Upper lobe of right lung (tissue), 1 donor: ENCODE results near the gene LACTBL1. TPM values are rescaled to one million over a fixed set of nuclear protein-coding genes. Genes with fewer than 3 reads are reported as not detected.
A peak's percentile ranks its signal among the peaks of the same experiment; 100 is the strongest.
"Not testable (repeated sequence)": the region's sequence is repeated elsewhere in the genome, so short reads cannot be mapped to it uniquely, and the experiment has no call there.

Experiments
- ATAC-seq: fragments of 200-7000 bp; cut with Tn5 transposase; one replicate; pipeline ENCODE4 v1.9.1; 2020; ENCODE audit warnings: mild to moderate bottlenecking, moderate library complexity
- DNase-seq: peaks from one replicate; pipeline ENCODE4 v3.0.0-alpha.2; 2020
- H3K27ac ChIP-seq: fragments of 200-600 bp; one replicate; pipeline ENCODE4 v1.8.0; 2022
- H3K27me3 ChIP-seq: fragments of 200-600 bp; one replicate; pipeline ENCODE4 v1.8.0; 2022; ENCODE audit warnings: mild to moderate bottlenecking
- H3K36me3 ChIP-seq: fragments of 200-600 bp; one replicate; pipeline ENCODE4 v1.8.0; 2022
- H3K4me1 ChIP-seq: fragments of 200-600 bp; one replicate; pipeline ENCODE4 v1.8.0; 2022
- H3K4me3 ChIP-seq: fragments of 200-600 bp; one replicate; pipeline ENCODE4 v1.8.0; 2022; ENCODE audit warnings: mild to moderate bottlenecking
- H3K9me3 ChIP-seq: fragments of 200-600 bp; one replicate; pipeline ENCODE4 v1.8.0; 2022
- intact Hi-C: fragments of 100-400 bp; cut with DNase I; formaldehyde crosslinking; loops from one replicate; pipeline ENCODE4 v1.11.0; 2022
- total RNA-seq: library from RNA; stranded (reverse); fragmentation: NEBNext Ultra II Directional; extraction: Animal tissue kit (Norgen Biotek cat#: 25700); gene quantifications from one replicate; pipeline ENCODE4 v1.2.1, GENCODE V29; 2021
- TF ChIP-seq, protein P1 (sequence below): fragments of 200-600 bp; IDR thresholded peaks from one replicate; pipeline ENCODE4 v1.8.0; 2022; ENCODE audit warnings: antibody characterized with exemption
- donor health status: DM: no; HTN: yes; CAD: no; lungs with severe emphysema.

The LACTBL1 gene
- total RNA-seq, 1 donor from 2014 or later = not detected

DNA sequence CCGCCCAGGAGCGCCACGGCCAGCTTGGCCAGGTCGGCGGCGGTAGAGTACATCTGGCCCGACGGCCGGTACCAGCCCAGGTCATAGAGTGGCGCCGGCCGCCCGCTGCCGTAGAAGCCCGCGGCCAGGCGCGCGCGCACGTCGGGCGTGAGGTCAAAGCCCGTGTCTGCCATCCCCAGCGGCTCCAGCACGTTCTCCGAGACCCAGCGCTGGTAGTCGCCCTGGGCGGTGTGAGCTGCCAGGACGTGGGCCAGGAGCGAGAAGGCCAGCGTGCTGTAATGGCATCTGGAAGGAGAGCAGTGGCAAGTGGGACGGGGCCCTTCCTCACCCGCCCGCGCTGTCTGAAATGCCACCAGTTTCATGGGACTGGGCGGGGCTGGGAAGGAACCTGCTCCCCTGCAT is 18.9 kb downstream of the LACTBL1 start:
- no peaks in the 10 kb centered on the region for H3K4me1 ChIP-seq
- H3K4me3 ChIP-seq = no peak overlapping the region
- intact Hi-C loops = no loop called here
- H3K36me3 ChIP-seq = no peaks in the 10 kb centered on the region
- ATAC-seq = peak; percentile 36
- H3K27me3 ChIP-seq = peaks cover 47% of the 10 kb centered on the region
- TF ChIP-seq, protein P1, sequence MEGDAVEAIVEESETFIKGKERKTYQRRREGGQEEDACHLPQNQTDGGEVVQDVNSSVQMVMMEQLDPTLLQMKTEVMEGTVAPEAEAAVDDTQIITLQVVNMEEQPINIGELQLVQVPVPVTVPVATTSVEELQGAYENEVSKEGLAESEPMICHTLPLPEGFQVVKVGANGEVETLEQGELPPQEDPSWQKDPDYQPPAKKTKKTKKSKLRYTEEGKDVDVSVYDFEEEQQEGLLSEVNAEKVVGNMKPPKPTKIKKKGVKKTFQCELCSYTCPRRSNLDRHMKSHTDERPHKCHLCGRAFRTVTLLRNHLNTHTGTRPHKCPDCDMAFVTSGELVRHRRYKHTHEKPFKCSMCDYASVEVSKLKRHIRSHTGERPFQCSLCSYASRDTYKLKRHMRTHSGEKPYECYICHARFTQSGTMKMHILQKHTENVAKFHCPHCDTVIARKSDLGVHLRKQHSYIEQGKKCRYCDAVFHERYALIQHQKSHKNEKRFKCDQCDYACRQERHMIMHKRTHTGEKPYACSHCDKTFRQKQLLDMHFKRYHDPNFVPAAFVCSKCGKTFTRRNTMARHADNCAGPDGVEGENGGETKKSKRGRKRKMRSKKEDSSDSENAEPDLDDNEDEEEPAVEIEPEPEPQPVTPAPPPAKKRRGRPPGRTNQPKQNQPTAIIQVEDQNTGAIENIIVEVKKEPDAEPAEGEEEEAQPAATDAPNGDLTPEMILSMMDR = no peak
- no peak for DNase-seq
- no peaks in the 10 kb centered on the region for H3K9me3 ChIP-seq
- H3K27ac ChIP-seq = no peak overlapping the region

DNA sequence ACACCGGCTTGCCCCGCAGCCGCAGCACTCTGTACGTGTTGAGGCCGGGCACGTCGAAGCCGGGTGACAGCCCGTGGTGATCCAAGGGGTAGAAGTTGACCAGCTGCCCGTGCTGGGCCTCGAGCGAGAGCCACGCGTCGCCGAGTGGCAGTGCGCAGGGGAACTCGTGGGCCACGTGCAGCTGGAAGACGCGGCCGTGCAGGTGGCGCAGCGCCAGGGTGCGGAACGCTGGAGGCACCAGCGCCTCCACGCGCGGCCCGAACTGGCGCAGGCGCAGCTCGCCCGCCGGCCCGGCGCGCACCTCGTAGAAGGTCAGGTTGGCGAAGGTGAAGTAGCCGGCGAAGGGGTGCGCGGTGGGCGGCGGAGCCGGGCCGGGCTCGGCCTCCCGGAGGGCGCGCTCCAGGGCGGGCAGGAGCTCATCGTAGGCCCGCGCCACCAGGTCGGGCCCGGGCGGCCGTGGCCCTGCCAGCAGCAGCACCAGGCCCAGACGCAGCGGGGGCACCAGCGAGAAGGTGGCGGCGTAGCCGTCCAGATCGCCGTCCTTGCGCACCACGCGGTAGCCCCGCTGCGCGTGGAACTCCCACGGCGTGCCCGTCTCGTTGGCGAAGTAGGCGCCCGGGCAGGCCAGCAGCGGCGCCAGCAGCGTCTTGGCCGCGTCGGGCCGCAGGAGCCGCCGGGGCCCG is 19.5 kb downstream of the LACTBL1 start:
- Histone ChIP-seq H3K9me3 (no peaks in the 10 kb centered on the region), H3K27me3 (peaks cover 47% of the 10 kb centered on the region), H3K4me3 (no peak overlapping the region), H3K4me1 (no peaks in the 10 kb centered on the region), H3K27ac (no peak overlapping the region), H3K36me3 (no peaks in the 10 kb centered on the region)
- TF ChIP-seq, protein P1 = no peak
- intact Hi-C loops = no loop called here
- DNase-seq = no peak
- ATAC-seq = peak; percentile 23

DNA sequence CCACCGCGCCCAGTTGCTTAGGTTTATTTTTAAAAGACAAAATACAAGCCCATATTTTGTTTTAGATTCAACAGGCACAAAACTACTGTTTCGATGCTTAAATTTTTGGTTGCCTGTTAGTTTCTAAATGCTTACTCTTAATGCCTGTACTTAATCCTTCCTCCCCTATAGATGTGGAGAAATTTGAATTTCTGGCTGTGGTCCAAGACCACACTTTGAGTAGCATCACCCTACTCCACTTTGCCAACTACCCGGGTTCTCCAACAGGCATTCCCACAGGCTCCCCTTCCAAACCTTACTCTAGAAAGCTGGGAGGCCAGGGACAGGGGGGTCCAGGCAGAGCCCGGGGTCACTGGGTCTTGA is 20.0 kb downstream of the LACTBL1 start:
- H3K27ac ChIP-seq = no peak overlapping the region
- peaks cover 47% of the 10 kb centered on the region for H3K27me3 ChIP-seq
- ATAC-seq (no peak), DNase-seq (no peak)
- intact Hi-C loops = no loop called here
- TF ChIP-seq, protein P1 = no peak
- no peaks in the 10 kb centered on the region for H3K4me1 ChIP-seq
- H3K36me3 ChIP-seq = no peaks in the 10 kb centered on the region
- H3K9me3 ChIP-seq = no peaks in the 10 kb centered on the region
- no peak overlapping the region for H3K4me3 ChIP-seq

DNA sequence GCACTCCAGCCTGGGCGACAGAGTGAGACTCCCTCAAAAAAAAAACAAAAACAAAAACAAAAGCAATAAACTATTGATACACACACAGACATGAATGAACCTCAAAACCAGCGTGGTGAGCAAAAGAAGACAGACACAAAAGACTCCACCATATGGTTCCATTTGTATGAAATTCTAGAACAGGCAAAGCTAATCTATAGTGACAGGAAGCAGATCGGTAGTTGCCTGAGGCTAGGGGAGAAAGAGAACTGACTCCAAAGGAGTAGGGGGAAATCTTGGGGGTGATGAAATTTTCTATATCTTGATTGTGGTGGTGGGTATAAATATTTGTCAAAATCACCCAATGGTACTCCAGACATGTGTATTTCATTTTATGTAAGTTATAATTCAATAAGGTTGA is 20.9 kb downstream of the LACTBL1 start:
- H3K4me3 ChIP-seq = no peak overlapping the region
- peaks cover 47% of the 10 kb centered on the region for H3K27me3 ChIP-seq
- H3K9me3 ChIP-seq = no peaks in the 10 kb centered on the region
- TF ChIP-seq, protein P1 = no peak
- intact Hi-C loops = no loop called here
- DNase-seq = no peak
- H3K27ac ChIP-seq = no peak overlapping the region
- no peaks in the 10 kb centered on the region for H3K4me1 ChIP-seq
- H3K36me3 ChIP-seq = no peaks in the 10 kb centered on the region
- no peak for ATAC-seq

DNA sequence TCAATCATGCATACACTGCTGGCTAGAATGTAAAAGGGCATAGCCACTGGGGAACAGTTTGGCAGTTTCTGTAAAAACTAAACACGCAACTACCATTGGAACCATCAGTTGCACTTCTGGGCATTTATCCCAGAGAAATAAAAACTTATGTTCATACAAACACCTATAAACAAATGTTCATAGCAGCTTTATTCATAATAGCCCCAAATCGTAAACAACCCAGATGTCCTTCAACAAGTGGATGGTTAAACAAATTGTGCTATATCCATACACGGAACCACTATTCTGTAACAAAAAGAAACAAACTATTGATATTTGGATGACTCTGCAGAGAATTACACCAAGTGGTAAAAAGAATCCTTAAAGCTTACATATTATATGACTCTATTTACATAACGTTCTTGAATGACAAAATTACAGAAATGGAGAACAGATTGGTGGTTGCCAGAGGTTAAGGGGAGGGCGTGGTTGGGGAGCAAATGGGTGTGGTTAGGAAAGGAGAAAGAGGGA is 22.8 kb downstream of the LACTBL1 start:
- Histone ChIP-seq H3K9me3 (no peaks in the 10 kb centered on the region), H3K36me3 (no peaks in the 10 kb centered on the region), H3K27me3 (peaks cover 42% of the 10 kb centered on the region), H3K27ac (no peak overlapping the region), H3K4me1 (no peaks in the 10 kb centered on the region), H3K4me3 (no peak overlapping the region)
- intact Hi-C loops = no loop called here
- DNase-seq (no peak), ATAC-seq (no peak)
- TF ChIP-seq, protein P1 = no peak

DNA sequence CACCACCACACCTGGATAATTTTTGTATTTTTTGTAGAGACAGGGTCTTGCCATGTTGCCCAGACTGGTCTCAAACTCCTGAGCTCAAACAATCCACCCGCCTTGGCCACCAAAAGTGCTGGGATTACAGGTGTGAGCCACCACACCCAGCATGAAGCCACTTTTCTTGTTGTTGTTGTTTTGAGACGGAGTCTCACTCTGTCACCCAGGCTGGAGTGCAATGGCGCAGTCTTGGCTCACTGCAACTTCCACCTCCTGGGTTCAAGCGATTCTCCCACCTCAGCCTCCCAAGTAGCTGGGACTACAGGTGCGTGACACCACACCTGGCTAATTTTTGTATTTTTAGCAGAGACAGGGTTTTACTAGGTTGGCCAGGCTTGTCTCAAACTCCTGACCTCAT is 27.5 kb downstream of the LACTBL1 start:
- DNase-seq, H3K27ac ChIP-seq, H3K4me1 ChIP-seq, H3K4me3 ChIP-seq, ATAC-seq, H3K36me3 ChIP-seq, H3K27me3 ChIP-seq, intact Hi-C loops, H3K9me3 ChIP-seq: not testable (repeated sequence)
